ENCODE measurements around the gene SLC22A31. TPM values are rescaled to one million over a fixed set of nuclear protein-coding genes. Genes with fewer than 3 reads are reported as not detected.

SLC22A31 gene
- total RNA-seq, 1 experiment from 2014 or later: 4.5 TPM

DNA sequence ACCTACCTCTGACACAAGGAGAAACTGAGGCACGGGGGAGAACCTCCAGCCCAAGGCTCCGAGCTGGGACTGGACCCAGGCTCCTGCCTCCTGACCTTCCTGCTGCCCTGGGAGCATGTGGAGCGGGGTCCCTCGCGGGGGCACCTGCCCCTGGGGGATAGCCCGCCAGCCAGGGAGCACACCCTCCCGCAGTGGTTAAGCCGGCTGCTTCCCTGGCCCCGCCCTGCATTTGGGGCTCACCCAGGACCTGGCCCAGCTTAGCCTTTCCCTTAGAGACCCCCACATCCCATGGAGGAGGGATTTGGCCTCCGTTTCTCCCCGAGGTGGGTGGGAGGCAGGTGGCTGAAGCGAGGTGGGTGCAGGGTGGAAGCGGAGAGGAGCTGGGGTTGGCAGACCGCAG is 30.6 kb downstream of the SLC22A31 start:
- H3K27ac ChIP-seq (ENCODE audit: low read length): no peak overlapping the region
- ChIA-PET CTCF (no interaction called here), POLR2A (no interaction called here)
- no peak overlapping the region for H3K4me3 ChIP-seq (ENCODE audit: low read depth in 2 of 2, low read length in 2 of 2)
- H3K36me3 ChIP-seq (ENCODE audit: control insufficient read depth, insufficient read depth, low read length): no peaks in the 10 kb centered on the region
- in situ Hi-C loops (cut with HindIII; ENCODE audit: low pct_unique_long_range_greater_than_20kb, low sequenced_read_pairs) (no loop called here), intact Hi-C loops (cut with micrococcal nuclease; ENCODE audit: unreplicated experiment) (loop anchor here (10.0 kb wide), 1 partner anchor 355 kb away; the partner anchor contains the start of gene APRT)
- H3K27me3 ChIP-seq (ENCODE audit: control insufficient read depth, insufficient read depth, low read length): no peaks in the 10 kb centered on the region
- H3K9me3 ChIP-seq (ENCODE audit: control insufficient read depth, insufficient read depth, low read depth, low read length): no peaks in the 10 kb centered on the region
- H3K4me1 ChIP-seq (ENCODE audit: control insufficient read depth, insufficient read depth, low read length): peaks cover 6% of the 10 kb centered on the region; the same call in 1 of the 2 replicates
- ATAC-seq: no peak
- TF ChIP-seq CTCF (IDR thresholded peaks at IDR 0.05) (no peak), POLR2AphosphoS5 (IDR thresholded peaks at IDR 0.05; ENCODE audit: low read depth, low read length) (no peak), SIN3A (IDR thresholded peaks at IDR 0.05; ENCODE audit: borderline replicate concordance, insufficient read depth, low read depth, low read length) (no peak), TCF7L2 (IDR thresholded peaks at IDR 0.05; ENCODE audit: low read depth, low read length) (no peak)
- TF ChIP-seq, protein P1, sequence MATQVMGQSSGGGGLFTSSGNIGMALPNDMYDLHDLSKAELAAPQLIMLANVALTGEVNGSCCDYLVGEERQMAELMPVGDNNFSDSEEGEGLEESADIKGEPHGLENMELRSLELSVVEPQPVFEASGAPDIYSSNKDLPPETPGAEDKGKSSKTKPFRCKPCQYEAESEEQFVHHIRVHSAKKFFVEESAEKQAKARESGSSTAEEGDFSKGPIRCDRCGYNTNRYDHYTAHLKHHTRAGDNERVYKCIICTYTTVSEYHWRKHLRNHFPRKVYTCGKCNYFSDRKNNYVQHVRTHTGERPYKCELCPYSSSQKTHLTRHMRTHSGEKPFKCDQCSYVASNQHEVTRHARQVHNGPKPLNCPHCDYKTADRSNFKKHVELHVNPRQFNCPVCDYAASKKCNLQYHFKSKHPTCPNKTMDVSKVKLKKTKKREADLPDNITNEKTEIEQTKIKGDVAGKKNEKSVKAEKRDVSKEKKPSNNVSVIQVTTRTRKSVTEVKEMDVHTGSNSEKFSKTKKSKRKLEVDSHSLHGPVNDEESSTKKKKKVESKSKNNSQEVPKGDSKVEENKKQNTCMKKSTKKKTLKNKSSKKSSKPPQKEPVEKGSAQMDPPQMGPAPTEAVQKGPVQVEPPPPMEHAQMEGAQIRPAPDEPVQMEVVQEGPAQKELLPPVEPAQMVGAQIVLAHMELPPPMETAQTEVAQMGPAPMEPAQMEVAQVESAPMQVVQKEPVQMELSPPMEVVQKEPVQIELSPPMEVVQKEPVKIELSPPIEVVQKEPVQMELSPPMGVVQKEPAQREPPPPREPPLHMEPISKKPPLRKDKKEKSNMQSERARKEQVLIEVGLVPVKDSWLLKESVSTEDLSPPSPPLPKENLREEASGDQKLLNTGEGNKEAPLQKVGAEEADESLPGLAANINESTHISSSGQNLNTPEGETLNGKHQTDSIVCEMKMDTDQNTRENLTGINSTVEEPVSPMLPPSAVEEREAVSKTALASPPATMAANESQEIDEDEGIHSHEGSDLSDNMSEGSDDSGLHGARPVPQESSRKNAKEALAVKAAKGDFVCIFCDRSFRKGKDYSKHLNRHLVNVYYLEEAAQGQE (IDR thresholded peaks at IDR 0.05; ENCODE audit: insufficient read depth in 1 of 2, low read depth in 2 of 2, low read length in 1 of 2): no peak
- DNase-seq (ENCODE audit: low read depth, low spot score): no peak
- BruUV-seq (replicated peaks): no TSS peak

DNA sequence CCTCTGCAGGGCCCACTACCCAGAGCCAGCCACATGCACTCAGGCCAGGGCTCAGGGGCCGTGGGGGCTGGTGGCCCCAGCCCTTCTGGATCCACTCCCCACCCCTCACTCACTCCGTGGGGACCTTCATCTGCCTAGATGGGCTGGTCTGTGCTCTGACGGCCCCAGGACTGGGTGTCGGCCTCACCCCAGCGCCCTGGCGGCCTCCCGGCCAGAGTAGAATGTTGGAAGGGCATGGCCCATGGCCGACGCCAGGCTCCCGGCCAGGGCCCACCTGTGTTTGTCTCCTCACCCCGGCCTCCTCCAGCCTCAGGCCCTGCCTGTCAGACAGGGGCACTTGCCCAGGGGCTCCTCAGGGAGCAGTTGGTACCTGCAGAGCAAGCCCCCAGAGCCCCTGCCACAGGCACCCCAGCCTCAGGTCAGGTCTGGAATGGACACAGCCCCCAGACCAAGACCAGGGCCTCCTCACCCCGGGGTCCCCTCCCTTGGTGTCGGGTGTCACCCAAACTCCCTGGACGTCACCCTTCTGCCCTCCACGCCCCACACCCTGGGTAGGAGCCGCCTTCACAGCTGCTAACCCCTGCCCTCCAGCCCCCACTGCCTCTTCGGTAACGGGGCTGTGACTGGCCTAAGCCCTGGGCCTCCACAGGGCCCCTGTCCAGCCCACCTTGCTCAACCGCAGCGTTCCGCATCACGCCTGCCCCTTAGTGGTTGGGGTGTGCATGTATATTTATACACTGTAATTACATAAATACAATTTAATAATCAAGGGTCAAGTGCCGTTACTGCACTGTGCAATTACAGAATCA is 31.8 kb downstream of the SLC22A31 start:
- no peaks in the 10 kb centered on the region for H3K9me3 ChIP-seq (ENCODE audit: control insufficient read depth, insufficient read depth, low read depth, low read length)
- no peaks in the 10 kb centered on the region for H3K36me3 ChIP-seq (ENCODE audit: control insufficient read depth, insufficient read depth, low read length)
- in situ Hi-C loops (cut with HindIII; ENCODE audit: low pct_unique_long_range_greater_than_20kb, low sequenced_read_pairs) (no loop called here), intact Hi-C loops (cut with micrococcal nuclease; ENCODE audit: unreplicated experiment) (loop anchor here (10.0 kb wide), 1 partner anchor 354 kb away; the partner anchor contains the start of gene APRT)
- ATAC-seq: no peak
- peaks cover 6% of the 10 kb centered on the region; the same call in 1 of the 2 replicates for H3K4me1 ChIP-seq (ENCODE audit: control insufficient read depth, insufficient read depth, low read length)
- no peak overlapping the region for H3K4me3 ChIP-seq (ENCODE audit: low read depth in 2 of 2, low read length in 2 of 2)
- BruUV-seq (replicated peaks): no TSS peak
- ChIA-PET CTCF (no interaction called here), POLR2A (no interaction called here)
- H3K27ac ChIP-seq (ENCODE audit: low read length): no peak overlapping the region
- H3K27me3 ChIP-seq (ENCODE audit: control insufficient read depth, insufficient read depth, low read length): no peaks in the 10 kb centered on the region
- DNase-seq (ENCODE audit: low read depth, low spot score): no peak
- TF ChIP-seq SIN3A (IDR thresholded peaks at IDR 0.05; ENCODE audit: borderline replicate concordance, insufficient read depth, low read depth, low read length): no peak
- peak; percentile 36; the same call in 1 of the 2 replicates for TF ChIP-seq CTCF (IDR thresholded peaks at IDR 0.05)
